Sigmoid colon (tissue), 4 donors: Measurements from ENCODE around the gene BCAS1.

ENCODE experiments used
- EP300 ChIP-seq, 4 donors: sonication (generic); formaldehyde crosslinking; IDR thresholded peaks; one replicate each; pipeline ENCODE4 v1.6.1; 2017; ENCODE audit warnings: antibody characterized with exemption in 4 of 4
- POLR2A ChIP-seq, 2 donors: fragments of 450-650 bp; IDR thresholded peaks; one replicate each; pipeline ENCODE4 v1.6.1; 2016; ENCODE audit warnings: antibody characterized with exemption in 2 of 2, mild to moderate bottlenecking in 2 of 2, moderate library complexity in 2 of 2
- POLR2AphosphoS5 ChIP-seq, 4 donors: sonication (generic); formaldehyde crosslinking; IDR thresholded peaks; one replicate each; pipeline ENCODE4 v1.6.1; 2017; ENCODE audit warnings: antibody characterized with exemption in 4 of 4
- TF ChIP-seq, protein P1 (sequence below), 4 experiments: fragments of 450-650 bp in 3 of 4; fragments of 200-600 bp in 1 of 4; IDR thresholded peaks; one replicate each; pipeline ENCODE4 v1.5.1; 2016 to 2019; ENCODE audit warnings: antibody characterized with exemption in 4 of 4, mild to moderate bottlenecking in 3 of 4, moderate library complexity in 2 of 4

DNA sequence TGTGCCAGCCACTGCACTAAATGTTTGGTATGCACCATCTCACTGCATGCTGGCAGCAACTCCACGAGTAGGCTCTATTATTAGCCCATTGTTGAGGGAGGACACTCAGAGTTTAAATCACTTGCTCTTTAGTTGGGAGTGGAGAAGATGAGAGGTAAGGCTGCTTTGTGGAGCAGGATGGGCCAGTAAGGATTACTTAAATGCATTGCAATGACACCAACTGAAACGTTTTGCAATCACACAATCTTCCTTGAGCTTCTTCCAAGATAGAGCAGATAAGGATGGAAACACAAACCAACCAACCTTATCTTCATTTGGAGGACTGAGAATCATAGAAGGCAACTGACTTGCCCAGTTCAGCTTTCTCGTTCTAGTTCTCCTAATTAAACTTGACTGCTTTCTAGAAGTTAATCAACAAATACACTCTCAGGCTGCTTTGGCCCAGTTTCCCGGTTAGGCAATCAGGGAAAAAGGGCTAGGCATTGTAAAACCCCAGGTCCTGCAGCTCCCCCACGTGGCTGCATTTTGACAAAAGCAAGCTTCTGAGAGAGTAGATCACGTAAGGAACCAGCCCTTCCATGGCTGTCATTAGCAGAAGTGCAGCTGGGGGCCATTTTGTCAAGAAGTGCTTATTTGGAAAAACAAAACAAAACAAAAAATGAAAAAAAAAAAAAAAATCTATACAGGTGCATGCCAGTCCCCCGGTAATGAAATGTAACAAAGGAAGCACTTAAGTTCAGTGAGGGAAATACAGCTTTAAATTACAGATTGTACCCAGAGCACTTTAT lies 130.6 kb downstream of the BCAS1 start:
- TF ChIP-seq EP300 (IDR thresholded peaks at IDR 0.05), result no peak
- TF ChIP-seq, protein P1, sequence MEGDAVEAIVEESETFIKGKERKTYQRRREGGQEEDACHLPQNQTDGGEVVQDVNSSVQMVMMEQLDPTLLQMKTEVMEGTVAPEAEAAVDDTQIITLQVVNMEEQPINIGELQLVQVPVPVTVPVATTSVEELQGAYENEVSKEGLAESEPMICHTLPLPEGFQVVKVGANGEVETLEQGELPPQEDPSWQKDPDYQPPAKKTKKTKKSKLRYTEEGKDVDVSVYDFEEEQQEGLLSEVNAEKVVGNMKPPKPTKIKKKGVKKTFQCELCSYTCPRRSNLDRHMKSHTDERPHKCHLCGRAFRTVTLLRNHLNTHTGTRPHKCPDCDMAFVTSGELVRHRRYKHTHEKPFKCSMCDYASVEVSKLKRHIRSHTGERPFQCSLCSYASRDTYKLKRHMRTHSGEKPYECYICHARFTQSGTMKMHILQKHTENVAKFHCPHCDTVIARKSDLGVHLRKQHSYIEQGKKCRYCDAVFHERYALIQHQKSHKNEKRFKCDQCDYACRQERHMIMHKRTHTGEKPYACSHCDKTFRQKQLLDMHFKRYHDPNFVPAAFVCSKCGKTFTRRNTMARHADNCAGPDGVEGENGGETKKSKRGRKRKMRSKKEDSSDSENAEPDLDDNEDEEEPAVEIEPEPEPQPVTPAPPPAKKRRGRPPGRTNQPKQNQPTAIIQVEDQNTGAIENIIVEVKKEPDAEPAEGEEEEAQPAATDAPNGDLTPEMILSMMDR (IDR thresholded peaks at IDR 0.05), result peak; percentile 59 to 68 (median 62)
- no peak for TF ChIP-seq POLR2A (IDR thresholded peaks at IDR 0.05)
- peak in 2 of 4 donors; percentile 23 to 25 for TF ChIP-seq POLR2AphosphoS5 (IDR thresholded peaks at IDR 0.05)
